PC-9 (cell line): ENCODE data around the gene BORCS8.

Experiments
- CTCF ChIP-seq: fragments of 200-600 bp; sonication (generic); conservative IDR thresholded peaks from 2 replicates; pipeline ENCODE4 v1.6.1; 2017; ENCODE audit warnings: mixed run types, antibody characterized with exemption, mild to moderate bottlenecking, moderate library complexity
- EZH2 ChIP-seq: fragments of 200-600 bp; sonication (generic); IDR thresholded peaks from 2 replicates; pipeline ENCODE4 v1.8.0; 2017; ENCODE audit warnings: antibody characterized with exemption, low read depth

GRCh38 chr19:19201697-19202630, 10.0 kb upstream of the BORCS8 start:
- no peak for TF ChIP-seq CTCF
- no peak for TF ChIP-seq EZH2
